Embryonic facial prominence (tissue), 1 donor: ENCODE data around the gene CLEC11A.
A peak's percentile ranks its signal among the peaks of the same experiment; 100 is the strongest.
"Not testable (repeated sequence)": the region's sequence is repeated elsewhere in the genome, so short reads cannot be mapped to it uniquely, and the experiment has no call there.

Experiments
- DNase-seq: peaks from one replicate; pipeline ENCODE4 v3.0.0-alpha.2; 2016; ENCODE audit errors: extremely low spot score

Gene CLEC11A

DNA sequence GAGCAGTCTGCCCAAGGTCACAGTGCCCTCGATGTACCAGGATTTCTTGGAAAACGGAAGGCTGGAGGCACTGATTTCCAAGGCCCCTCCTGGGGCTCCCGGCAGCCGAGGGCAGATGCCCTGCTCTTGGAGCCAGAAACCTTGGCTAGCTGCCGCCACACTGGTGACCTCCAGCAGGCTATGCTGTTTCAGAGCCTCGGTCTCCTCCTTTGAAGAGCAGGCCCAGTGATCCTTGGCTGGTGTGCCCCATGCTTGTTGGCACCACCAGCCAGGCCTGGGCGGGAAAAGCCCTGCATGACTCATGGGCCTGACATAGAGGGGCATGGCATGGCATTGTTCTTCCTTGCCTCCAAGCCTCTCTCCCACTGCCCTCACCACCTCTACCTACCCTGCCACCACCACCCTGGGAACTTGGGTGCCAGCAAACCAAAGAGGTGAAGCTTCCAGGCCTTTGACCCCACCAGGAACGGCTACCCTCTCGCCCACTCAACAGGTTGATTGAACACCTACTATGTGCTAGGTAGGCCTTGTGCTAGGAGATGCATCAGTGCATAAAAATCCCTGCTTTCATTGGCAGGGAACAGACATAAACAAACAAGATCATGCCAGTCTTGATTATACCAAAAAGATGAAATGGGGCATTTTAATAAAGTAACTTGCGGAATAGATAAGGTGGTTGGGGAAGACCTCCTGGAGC lies 1.6 kb upstream of the CLEC11A start:
- no peak for DNase-seq

DNA sequence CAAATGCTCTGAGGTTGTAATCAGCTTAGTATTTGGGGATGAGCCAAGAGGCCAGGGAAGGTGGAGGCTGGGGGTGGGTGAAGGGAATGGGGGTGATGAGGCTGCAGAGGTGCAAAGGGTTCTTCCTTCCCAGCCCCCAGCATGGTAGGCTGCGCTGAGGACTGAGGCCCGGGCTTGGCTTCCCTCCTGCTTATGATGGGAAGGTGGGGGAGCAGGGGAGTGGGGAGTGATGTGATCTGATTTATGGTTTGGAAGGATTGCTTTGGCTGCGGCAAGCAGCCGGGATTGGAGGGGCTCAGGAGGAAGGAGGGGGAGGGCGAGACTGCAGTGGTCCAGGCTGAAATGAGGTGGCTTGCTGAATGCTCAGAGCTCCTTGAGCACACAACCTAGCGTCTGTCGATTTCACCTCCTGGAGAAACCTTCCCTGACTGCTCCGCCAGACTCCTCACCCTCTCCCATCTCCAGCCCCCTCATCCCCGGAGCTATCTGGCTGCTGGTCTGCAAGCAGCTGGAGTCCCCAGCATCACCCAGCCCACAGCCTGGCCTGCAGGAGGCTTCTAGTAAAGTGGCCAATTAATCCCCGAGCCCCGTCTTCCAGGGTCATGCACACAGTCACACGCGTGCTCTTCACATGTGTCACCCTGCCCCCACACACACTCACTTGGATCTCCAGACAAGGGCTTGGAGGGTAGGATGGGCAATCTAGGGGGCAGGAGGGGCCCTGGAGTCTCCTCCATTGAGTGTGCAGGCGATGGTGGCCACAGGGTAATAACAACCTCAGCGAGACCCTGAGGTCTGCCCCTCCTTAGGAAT lies 757 bp upstream of the CLEC11A start:
- no peak for DNase-seq

DNA sequence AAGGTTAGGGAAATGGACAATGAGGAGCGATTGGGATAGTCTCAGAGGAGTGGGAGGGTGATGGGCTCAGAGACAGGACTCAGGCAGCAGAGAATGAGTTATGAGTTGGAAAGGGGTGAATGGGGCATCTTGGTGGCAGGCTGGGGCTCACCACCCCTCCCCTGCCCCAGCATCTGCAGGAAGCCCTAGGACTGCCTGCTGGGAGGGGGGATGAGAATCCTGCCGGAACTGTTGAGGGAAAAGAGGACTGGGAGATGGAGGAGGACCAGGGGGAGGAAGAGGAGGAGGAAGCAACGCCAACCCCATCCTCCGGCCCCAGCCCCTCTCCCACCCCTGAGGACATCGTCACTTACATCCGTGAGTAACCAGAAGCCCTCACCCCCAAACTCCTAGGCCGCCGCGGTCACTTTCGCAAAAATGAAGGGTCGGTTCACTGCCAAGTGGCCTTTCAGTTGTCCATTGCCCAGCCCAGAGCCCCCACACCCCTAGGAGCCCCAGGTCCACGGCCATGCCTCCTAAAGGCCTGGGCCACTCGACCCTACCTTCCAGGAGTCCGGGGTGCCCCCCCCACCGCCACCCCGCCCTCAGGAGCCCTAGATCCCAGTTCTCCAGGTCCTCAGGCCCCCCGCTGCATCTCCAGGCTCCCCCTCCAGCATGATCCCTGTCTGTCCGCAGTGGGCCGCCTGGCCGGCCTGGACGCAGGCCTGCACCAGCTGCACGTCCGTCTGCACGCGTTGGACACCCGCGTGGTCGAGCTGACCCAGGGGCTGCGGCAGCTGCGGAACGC lies 764 bp downstream of the CLEC11A start:
- no peak for DNase-seq

DNA sequence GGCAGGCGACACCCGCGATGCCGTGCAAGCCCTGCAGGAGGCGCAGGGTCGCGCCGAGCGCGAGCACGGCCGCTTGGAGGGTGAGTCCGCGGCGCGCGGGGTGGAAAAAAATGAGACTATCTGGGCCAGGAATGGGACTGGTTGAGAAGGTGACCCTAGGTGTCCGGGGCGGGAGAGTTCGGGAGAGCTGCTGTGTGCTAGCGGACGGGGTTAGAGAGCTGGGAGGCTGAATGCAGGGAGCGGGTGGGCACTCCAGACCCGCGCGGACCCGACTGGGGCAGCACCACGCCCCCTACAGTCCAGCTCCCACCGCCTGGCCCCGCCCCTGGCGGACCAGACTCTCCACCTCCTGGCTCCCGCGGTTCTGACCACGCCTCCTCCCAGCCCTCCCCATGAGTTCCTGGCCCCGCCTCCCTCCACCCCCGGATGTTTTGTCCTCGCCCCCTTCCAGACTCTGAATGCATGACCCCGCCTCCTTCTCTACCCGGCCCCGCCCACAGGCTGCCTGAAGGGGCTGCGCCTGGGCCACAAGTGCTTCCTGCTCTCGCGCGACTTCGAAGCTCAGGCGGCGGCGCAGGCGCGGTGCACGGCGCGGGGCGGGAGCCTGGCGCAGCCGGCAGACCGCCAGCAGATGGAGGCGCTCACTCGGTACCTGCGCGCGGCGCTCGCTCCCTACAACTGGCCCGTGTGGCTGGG lies 1.5 kb downstream of the CLEC11A start:
- peak; percentile 99 for DNase-seq

DNA sequence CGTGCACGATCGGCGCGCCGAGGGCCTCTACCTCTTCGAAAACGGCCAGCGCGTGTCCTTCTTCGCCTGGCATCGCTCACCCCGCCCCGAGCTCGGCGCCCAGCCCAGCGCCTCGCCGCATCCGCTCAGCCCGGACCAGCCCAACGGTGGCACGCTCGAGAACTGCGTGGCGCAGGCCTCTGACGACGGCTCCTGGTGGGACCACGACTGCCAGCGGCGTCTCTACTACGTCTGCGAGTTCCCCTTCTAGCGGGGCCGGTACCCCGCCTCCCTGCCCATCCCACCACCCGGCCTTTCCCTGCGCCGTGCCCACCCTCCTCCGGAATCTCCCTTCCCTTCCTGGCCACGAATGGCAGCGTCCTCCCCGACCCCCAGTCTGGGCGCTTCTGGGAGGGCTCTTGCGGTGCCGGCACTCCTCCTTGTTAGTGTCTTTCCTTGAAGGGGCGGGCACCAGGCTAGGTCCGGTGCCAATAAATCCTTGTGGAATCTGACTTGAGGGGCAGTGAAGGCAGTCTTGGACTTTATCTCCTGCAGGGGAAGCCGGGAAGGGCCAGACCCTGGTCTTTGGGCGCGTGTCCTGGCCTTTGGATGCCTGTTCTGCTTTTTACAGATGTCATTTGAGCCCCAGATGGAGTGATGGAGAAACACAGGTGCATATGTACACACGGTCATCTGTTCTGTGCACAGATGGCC lies 2.2 kb downstream of the CLEC11A start:
- DNase-seq = no peak

DNA sequence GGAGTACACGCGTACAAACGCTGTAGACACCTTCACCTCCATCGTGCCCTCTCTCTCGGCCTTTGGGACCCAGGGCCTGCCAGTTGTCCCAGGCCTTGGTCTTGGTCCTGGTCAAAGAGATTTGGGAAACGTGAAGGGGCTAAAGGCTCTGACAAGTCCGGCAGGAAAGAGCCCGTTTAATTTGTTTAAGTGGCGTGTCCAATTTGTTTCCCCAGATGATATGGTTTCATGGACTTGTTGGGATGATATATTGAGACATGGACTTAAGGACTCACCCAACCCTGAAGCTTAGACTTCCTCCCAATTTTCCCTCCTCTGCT lies 2.7 kb downstream of the CLEC11A start:
- no peak for DNase-seq

DNA sequence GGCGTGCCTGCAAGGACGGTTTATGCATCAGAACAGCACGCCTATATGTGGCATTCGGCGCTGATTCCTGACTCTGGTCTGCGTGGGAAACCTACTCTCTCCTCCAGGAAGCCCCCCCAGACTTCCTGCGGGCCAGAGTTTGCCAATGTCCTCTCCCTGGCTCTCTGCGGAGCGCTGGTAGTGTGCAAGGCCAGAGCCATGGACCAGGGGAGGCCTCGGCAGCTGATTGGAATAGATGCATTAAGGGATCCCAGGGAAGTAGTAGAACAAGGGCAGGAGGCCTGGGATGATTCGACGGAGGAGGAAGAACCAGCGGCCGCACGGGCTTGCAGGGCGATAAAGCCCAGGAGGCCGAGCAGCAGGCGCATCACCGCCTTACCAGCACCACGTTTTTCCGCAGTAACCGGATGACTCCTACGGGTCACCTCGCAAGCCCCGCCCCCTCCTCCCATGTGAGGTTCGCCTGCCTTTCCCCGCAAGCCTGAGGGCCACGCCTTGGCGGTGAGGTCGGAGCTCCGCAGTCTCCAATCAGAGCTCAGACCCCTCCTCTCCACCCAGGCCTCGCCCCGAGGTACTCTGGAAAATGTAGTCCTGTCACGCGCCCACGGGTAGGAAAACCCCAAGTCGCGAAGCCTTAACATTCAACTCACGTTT lies 5.0 kb downstream of the CLEC11A start:
- no peak for DNase-seq

DNA sequence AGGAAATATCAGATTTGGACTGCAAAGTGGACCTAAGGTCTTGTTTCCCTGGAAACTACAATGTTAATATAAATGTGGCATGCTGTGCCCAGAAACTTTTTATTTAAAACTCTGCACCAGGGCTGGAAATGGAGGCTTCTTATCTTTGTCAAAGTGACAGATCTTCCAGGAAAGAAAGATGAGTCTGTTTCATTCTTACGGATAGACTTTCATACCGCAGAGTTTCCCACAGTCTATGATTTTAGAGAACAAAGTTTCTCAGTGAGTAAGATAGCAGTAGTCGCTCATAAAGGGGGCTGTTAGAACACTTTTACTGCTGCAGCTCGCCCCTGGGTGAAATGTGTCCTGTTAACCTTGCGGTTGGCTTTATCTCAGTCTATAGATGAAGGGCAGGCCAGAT lies 6.7 kb downstream of the CLEC11A start:
- DNase-seq = no peak

DNA sequence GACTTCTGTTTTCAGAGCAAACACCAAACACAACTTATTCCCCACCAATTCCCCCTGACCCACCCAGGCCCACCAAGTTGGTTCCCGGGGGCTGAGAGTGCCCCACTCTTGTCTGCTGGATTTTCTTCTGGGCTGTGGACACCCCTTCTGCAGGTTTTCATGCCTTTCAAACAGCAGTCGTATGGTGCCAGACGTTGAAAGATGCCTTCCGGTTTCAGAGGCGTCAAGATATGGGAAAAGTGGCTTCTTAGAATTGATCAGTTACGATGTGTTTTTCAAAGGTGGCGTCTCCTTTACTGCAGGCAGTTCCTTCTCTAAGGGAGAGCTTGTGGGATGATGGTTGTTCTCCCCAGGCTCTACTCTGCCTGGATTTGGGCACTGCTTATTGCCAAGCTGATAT lies 12.7 kb downstream of the CLEC11A start:
- no peak for DNase-seq

DNA sequence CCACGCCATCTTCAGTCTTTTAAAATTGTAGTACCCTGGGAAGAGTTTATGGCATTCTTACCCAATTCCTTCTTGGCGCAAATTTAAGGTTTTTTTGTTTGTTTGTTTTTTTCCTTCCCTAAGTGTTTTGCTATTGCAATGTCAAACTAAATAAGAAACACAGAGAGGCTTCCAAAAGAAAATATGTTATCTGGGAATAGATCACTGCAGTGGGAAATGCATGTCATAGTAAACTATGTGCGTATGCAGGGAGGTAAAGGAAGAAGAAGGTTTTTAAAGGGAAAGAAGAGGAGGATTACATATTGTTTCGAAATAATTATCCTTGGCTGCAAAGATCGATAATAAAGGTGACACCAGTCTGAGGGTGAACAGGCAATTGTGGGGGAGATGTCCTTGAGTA lies 13.2 kb downstream of the CLEC11A start:
- DNase-seq = no peak

DNA sequence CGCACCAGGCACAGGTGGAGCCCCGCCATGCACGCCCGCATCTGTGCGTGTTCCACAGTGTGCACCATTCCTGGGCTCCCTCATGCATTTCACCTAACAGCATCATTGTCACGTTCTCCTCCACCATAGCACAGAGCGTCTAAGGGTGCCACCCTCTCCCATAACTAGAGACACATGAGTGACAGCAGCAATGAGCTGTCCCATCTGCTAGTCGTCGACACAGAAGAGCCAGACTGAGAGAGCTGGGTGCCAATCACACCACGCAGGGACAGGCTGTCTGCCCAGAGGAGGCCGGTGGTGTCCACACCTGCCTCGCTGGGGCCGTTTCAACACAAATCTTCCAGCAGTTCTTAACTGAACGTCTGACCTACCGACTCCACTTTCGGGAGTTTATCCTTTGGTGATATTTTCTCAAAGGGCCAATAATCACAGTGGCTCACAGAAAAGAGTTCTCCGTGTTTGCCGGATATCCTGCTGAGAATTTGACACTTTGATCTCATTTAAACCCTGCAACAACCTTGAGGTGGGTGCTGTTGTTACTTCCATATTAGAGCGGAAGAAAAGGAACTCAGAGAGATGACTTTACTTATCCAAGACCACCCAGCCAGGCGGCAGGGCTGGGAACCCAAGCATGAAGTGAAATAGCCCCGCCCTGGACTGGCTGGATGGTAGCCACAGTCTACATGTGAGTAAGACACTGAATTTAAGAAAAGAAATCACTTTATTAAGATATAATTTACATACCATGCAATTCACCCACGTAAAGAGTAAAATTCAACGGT lies 16.2 kb downstream of the CLEC11A start:
- no peak for DNase-seq

DNA sequence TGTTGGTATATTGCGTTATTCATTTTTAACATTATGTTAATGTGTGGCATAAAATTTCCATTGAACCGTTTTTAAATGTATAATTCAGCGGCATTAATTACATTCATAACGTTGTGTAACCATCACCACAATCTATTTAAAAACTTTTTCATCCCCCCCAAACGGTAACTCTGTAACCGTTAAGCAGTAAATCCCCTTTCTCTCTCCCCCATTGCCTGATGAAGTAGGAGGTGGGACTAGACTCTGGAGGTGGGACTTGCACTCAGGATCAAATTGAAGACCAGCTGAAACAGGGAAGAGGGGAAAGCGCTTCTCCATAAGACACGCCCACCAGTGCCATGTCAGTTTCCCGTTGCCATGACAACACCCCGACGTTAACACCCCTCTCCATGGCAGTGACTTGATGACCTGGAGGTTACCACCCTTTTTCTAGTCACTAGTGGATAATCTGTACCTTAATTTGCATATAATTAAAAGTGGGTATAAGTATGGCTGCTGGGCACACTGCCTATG lies 16.8 kb downstream of the CLEC11A start:
- no peak for DNase-seq

DNA sequence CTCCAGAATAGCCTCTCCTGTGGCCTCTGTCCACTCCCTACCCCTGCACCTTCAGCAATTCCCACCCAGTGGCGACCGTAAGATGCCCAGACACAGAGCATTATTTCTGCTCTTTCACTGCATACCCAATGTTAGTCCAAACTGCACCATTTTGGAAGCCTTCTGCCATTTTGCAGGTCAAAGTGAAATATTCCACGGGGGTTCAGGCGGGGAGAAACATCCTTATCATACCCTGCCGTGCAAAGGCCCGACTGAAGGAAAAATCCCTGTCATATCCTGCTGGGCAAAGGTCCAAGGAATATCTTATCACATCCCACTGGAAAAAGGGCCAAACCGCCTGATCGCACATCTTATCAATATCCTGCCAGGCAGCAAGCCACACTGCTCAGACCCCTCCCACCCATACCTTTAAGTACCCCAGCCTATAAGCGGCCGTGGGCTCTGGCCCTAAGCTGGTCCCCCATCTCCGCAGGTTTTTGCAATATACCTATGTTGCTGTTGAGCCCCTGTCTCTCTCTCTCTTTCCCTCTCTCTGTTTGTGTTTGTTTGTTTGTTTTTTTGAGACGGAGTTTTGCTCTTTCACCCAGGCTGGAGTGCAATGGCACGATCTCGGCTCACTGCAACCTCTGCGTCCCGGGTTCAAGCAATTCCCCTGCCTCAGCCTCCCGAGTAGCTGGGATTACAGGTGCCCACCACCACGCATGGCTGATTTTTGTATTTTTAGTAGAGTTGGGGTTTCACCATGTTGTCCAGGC lies 18.2 kb downstream of the CLEC11A start:
- DNase-seq = no peak

DNA sequence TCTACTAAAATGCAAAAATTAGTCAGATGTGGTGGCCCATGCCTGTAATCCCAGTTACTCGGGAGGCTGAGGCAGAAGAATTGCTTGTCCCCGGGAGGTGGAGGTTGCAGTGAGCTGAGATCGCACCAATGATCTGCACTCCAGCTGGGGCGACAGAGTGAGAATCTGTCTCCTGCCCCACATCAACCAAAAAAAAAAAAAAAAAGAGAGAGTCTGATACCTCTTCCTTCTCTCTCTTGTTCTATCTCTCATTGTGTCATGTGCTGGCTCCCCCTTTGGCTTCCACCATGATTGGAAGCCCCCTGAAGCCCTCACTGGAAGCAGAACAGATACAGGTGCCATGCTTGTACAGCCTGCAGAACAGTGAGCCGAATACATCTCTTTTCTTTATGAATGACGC lies 20.4 kb downstream of the CLEC11A start:
- no peak for DNase-seq

DNA sequence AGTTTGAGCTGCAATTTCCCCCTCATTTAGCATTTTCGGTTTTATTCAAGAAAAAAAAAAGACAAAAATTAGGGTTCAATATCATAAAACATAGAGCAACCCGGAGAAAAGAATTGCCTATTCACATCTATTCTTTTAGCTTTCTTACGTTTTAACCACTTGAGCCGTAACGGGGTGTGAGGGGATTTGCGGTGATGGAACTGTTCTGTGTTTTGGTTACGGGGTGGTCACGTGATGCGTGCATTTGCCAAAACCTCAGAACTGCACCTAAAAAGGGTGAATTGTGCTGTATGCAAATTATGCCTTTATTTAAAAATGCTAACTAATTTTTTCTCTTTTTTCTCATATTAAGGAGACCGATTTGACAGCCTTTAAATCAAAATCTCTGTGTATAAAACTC lies 22.1 kb downstream of the CLEC11A start:
- DNase-seq = no peak

DNA sequence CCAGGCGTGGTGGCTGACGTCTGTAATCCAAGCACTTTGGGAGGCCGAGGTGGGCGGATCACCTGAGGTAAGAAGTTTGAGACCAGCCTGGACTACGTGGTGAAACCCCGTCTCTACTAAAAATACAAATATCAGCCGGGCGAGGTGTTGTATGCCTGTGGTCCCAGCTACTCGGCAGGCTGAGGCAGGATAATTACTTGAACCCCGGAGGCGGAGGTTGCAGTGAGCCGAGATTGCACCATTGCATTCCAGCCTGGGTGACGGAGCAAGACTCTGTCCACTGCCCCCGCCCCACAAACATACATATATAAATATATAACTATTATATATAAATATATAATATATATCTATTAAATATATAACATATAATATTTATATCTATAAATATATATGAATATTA lies 24.0 kb downstream of the CLEC11A start:
- not testable (repeated sequence) for DNase-seq

DNA sequence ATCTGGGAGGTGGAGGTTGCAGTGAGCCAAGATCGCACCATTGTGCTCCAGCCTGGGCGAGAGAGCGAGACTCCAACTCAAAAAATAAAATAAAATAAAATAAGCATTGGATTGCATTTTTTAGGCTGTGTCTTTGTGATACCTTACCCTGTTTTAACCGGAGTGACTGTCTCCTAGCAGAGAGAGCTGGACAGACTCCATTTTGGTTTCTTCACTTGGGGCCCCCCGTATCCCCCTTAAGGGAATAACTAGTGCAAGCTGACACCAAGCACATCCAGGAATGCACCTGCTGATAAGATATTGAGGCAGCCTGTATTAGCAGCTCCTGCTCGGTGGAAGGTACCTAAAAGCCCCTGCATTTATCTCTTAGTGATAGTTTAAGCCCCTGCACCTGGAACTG lies 26.3 kb downstream of the CLEC11A start:
- DNase-seq = no peak

DNA sequence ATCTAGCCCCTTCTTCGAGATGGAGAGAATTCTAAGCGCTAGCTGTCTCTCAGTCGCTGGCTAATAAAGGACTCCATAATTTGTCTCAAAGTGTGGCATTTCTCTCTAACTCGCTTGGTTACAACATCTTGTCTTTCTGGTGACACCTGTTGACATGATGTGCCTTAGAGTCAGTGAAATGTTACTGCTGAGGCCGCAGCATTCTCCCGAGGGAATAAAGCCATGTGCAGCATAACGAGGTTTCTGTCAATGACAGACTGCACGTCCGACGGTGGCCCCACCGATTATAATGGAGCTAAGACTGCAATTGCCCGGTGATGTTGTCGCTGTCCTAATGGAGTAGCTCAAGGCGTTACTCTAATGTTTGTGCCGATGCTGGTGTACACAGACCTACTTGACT lies 26.8 kb downstream of the CLEC11A start:
- DNase-seq = no peak

DNA sequence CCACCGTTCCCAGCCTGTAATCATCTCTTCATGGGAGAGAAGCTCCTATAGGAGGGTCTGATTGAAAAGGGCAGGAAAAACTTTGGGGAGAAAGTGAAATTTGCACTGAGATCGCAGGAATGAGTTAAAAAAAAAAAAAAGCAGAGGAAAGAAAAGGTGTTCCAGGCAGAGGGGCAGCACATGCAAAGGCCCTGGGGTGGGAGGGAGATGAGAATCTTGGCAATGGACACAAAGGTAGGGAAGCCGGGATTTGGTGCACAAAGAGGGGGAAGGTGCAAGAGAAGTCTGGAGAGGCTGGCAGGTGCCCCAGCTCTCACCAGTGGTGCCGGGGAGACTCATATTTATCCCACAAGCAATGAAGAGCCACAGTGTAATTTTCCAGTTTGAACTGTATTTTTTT lies 30.7 kb downstream of the CLEC11A start:
- DNase-seq = no peak
